NCI-H2081 treated with DMSO at 0.1 percent for 48 hours (cell line): Measurements from ENCODE around the gene PPME1.
"Not testable (repeated sequence)": the region's sequence is repeated elsewhere in the genome, so short reads cannot be mapped to it uniquely, and the experiment has no call there.

Experiments used
- DNase-seq: peaks from one replicate; lab custom pipeline; 2025; lab: John Stamatoyannopoulos, UW

The PPME1 gene, protein sequence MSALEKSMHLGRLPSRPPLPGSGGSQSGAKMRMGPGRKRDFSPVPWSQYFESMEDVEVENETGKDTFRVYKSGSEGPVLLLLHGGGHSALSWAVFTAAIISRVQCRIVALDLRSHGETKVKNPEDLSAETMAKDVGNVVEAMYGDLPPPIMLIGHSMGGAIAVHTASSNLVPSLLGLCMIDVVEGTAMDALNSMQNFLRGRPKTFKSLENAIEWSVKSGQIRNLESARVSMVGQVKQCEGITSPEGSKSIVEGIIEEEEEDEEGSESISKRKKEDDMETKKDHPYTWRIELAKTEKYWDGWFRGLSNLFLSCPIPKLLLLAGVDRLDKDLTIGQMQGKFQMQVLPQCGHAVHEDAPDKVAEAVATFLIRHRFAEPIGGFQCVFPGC

DNA sequence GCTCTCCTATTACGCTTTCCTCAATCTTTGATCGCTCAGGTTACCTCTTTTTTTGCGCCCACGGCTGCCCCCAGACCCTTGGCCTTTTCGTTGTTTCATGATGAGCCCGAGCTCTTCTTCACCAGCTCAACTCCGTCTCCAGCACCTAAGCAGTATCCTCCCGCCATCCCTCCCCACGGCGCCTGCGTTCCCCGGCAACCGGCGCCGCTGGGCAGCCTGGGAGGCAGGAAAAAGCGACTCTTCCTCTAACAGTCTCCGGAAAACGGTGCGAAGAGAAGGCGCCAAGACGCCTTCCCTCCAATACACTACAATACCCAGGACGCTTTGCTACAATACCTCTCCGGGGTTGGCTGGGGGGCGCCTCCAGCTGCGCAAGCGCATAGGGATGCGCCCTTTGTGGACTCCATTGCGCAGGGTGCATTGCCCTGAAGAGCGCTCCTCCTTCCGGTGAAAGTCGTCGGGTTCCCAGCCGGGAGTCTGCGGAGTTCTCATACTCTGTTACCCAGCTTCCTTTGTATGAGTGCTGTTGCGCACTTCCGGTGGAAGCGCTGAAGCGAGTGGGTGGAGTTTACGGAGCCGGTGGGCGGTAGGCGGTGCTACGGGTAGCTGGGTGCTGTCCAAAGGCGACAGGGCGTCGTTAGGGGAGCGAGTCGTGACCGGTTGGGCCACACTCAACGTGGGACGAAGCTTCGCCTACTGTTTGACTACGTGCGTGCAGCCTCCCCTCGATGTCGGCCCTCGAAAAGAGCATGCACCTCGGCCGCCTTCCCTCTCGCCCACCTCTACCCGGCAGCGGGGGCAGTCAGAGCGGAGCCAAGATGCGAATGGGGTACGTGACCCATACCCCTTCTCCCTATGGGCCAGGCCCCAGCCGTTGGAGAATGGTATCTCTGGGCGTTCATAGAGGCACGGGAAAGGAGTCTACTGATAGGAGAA is at the start of gene PPME1, which contains the start of gene C2CD3:
TSS of gene PPME1 (plus strand) at position 596 of the 936 bp plus-strand sequence. CDS start at position 729, 133 bp downstream.
TSS of gene C2CD3 (minus strand) at position 309 of the 936 bp plus-strand sequence. CDS start at position 99, 210 bp downstream.
- DNase-seq: peak; percentile 98

DNA sequence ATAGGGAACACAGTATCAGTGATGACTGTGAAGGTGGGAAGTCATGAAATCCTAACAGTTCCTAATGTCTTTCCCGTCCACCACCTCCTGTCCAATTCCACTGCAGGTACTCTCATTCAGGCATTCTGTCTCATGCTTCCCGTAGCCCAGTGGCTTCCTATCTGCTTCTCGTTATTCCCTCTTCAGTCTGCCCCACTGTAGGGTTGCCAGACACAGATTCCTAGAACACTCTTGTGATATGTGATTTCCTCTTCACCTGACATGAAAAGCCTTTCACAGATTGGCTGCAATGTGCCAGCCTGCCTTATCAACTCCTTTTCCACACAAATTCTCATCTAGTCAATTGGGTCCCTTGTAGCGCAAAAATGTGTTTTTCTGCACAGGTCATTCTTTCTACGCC is 49.3 kb upstream of the PPME1 start:
- DNase-seq: no peak

DNA sequence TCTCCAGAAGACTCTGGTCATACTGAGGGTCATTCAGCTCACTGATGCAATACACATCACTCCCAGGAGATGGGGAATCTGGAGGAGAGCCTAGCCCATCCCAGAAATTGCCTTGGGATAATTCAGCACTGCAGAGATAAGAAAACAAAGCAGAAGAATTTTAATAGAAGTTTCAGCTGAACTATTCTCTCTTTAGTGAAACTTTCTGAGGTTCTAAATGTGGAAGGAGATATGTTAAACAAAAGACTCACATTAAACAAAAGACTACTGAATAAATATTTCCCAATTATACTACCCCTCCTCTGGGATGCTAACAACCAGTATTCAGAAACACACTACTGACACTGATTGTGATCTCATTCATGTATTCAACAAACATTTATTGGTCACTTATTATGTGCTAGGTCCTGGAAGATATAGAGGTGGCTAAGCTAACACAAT is 48.1 kb upstream of the PPME1 start:
- DNase-seq: no peak

DNA sequence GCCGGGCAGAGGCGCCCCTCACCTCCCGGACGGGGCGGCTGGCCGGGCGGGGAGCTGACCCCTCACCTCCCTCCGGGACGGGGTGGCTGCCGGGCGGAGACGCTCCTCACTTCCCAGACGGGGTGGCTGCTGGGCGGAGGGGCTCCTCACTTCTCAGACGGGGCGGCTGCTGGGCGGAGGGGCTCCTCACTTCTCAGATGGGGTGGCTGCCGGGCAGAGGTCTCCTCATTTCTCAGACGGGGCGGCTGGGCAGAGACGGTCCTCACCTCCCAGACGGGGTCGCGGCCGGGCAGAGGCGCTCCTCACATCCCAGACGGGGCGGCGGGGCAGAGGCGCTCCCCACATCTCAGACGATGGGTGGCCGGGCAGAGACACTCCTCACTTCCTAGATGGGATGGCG is 42.0 kb upstream of the PPME1 start:
- not testable (repeated sequence) for DNase-seq

DNA sequence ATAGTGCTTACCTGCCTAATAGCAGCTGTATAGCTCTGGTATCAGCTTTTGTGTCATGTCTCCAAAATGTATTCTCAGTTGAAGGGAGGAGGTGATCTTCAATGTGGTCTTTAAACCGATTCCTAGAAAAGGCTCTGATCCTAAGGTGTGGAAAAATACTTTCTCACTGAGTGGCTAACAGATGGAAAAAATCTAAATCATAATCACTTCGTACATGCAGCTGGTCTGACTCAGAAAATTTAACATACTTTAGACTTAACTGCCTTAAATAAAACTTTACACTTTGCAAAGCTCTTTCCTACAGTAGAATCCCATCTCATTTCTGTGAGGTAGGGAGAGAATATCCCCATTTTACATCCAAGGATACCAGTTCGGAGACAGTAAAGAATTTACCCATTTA is 38.3 kb upstream of the PPME1 start:
- no peak for DNase-seq

DNA sequence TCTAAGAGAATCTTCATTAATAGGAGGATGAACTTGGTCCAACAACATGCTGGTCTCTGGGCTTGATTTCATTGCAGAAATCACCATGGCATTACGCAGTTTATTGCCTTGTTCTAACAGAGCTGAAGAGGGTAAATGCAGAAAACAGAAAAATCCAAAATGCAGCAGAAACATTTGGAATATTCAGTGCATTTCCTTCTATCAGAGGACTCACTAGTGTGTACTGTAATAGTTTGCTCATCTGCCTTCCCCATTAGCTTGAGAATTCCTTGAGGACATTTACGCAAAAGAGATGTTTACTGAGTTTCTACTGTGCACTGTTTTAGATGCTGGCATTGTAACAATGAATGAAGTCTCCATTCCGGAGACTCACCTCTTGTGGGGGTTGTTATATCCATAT is 37.7 kb upstream of the PPME1 start:
- no peak for DNase-seq

DNA sequence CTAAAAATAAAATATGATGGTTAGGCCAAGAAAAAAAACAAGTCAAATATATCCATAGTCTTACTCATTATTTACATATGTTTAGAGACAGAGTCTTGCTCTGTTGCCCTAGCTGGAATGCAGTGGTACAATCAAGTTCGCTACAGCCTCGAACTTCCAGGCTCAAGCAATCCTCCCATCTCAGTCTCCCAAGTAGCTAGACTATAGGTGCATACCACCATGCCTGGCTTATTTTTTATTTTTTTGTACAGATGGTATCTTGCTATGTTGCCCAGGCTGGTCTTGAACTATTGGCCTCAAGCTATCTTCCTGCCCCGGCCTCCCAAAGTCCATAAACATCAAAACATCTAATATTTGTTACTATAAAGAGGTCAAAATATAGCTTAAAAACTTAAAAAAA is 36.4 kb upstream of the PPME1 start:
- no peak for DNase-seq

DNA sequence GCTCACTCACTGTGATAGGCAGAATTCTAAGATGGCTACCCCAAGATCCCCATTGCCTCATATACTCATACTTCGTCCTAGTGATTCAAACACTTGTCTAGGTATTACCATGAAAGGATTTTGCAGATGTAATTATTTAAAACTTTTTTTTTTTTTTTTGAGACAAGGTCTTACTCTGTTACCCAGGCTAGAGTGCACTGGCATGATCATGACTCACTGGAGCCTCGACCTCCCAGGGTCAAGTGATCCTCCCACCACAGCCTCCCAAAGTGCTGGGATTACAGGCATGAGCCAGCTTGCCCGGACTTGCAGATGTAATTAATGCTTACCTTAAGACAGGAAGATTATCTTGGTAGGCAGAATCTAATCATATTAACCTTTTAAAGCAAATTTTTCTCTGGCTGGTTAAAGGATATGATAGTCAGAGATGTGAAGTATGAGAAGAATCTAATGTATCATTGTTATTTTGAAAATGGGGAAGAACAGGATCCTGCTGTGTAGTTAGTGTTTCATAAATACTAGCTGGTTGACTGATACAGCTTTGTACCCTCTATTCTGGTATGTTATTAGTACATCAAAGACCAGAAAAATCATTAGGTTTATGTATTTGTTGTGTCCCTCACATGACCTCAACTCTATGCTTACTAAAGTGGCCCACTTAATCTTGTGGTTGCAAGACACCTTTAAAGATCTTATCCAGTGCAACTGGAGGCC is 35.8 kb upstream of the PPME1 start:
- DNase-seq: no peak

DNA sequence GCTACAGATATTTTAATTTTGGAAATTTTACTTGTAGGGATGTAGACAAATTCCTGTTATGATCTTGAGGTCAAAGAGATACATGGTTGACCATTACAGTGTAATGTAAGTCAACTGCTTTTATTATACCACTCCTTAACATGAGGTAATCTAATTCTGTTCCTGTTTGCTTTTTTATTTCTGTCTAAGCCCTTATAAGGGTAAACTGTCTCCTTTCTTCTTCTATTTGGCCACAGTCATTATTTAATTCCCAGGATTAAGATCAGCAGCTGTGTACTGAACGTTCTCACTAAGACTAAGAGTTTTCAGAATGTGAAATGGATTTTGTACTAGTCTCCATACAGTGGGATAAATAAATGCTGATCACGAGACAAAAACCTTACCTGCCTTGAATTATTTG is 33.1 kb upstream of the PPME1 start:
- no peak for DNase-seq

DNA sequence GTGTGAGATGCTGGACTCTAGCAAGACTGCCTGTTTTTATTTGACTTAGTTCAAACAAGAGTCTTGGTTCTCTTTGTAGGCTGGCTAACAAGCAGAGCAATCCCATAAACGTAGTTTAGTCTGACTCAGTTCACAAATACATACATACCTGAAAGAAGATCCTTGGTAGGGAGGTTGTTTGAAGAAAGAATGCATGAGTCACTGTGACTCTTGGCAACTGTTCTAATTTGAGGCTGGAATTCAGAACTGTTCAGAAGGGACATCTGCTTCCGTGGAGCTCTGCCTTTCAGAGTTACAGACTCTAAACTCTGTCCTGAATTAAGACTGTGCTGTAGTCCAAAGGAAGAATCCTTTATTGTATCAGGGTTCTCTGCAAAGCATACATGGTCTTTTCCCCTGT is 32.5 kb upstream of the PPME1 start:
- DNase-seq: no peak

DNA sequence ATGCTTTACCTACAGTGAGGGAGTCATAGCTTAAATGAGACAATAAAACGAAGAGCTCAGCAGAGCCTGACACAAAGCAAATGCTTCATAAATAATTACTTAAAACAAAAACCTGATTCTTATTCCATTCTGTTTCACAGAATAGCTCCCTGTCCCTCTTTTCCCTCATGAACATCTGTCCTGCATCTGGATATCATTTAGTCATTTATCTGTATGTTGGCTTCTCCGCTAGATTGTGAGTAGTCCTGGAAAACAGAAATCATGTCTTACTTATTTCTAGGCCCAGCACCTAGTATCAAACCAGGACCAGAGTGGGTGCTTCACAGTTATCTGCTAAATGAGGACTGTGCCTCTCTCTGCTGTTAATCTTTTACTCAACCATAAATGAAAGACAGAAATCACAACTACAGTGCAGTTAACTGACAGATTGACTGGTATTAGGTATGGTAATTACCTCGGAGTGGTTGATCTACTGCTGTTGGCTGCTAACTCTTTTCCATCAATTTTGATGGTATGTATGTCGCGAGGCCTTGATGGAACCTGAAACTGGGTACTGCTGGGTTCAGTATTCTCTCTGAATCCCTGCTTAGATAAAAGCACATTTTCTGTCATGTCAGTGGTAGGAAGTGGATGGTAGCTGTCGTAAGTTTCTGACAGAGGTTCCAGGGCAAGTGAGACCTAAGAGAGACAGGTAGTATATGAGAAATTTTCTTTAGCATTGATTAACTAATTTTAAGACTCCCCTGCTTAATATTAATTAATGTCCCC is 31.8 kb upstream of the PPME1 start:
- DNase-seq: no peak

DNA sequence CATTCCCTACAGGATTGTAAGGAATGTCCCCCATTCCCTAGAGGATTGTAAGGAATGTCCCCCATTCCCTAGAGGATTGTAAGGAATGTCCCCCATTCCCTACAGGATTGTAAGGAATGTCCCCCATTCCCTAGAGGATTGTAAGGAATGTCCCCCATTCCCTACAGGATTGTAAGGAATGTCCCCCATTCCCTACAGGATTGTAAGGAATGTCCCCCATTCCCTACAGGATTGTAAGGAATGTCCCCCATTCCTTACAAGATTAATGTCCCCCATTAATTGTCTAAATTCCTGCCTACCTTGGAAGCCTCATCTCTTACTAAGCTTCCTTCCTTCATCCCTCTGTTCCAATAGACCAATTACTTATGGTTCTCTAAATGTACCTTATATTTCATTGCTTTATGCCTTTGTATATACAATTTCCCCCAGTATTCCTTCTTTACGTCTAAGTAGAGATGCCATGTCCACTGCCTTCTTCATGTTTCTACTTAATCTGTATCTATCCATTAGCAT is 31.1 kb upstream of the PPME1 start:
- not testable (repeated sequence) for DNase-seq

DNA sequence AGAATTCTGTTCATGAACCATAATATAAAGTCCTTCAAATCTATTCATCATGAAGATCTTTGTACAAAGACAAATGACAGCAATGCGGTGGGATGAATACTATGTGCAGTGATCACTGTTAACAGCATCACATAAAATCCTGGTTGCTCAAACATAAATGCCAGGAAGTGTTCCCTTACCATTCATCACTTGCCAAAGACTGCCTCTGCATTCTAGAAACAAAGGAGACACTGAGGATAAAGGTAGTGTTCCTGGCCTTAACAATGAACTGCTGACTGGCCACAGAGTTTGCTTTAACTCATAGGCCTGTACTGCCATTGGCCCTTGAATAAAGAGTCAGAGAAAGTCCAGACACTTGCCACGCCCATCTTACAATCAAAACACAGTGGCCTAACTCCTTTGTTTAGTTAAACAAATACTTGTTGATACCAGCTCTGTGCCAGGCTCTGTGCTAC is 29.8 kb upstream of the PPME1 start:
- no peak for DNase-seq

DNA sequence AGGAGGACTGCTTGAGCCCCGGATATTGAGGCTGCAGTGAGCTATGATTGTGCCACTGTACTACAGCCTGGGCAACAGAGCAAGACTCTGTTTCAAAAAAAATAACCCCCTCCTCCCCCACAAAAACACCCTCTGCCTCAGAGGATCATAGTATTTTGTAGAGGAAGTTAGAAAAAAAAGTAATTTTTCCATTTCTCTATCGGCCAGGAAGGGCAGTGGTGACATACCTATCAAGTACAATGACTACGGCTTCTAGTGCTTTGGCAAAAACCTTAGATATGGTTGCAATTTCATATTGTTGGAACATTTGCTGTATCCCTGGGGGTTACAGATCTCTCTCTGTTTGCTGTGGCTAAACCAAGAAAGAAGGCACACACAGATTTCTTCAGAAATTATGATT is 29.2 kb upstream of the PPME1 start:
- no peak for DNase-seq

DNA sequence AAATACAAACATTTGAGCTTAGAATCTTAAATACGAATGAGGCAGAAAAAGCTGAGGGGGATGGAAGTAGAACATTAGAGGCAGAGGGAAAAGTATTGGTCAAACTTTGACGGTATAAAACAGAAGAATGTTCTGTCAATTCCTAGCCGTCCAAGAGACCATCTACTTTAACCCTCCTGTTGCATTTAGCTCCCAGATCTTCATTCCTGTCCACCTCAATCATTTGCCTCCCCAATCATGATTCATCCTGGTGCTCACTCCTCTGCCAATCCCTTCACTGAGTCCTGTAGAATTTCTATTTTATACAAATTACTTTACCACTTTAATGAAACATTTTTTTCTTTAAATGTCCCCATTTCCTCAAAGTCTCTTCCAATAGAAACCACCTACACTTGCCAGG is 28.5 kb upstream of the PPME1 start:
- DNase-seq: no peak

DNA sequence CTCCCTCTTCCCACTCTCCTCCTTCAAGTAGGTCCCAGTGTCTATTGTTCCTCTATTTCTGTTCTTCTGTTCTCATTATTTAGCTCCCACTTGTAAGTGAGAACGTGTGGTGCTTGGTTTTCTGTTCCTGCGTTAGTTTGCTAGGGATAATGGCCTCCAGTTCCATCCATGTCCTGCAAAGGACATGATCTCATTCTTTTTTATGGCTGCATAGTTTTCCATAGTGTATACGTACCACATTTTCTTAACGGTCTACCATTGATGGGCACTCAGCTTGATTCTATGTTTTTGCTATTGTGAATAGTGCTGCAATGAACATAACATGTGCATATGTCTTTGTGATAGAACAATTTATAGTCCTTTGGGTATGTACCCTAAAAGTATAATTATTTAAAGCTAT is 26.5 kb upstream of the PPME1 start:
- DNase-seq: no peak

DNA sequence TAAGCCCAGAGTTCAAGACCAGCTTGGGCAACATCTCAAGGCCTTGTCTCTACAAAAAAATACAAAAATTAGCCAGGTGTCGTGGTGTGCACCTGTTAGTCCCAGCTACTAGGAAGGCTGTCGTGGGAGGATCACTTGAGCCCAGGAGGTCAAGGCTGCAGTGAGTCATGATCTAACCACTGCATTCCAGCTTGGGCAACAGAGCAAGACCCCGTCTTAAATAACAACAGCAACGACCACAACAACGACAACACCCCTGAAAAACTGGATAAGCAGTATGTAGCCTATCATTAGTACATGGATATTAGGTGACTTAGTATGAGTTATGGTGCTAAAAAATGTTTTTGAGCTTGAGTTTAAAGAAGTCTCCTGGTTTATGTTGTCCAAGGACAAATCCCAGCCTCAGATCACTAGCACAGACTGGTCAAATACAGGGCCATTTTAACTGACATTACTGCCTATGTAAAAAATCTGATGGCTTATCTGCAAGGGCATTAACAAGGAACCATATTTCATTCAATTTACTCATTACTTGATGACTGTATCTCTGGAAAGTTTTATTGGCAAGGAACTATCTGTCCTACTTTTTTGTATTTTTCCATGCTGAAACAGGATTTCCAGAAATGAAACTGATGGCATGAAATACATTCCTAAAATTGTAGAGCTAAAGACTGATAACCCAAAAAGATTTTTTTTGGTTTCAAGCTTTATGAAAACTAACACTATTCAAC is 23.7 kb upstream of the PPME1 start:
- no peak for DNase-seq

DNA sequence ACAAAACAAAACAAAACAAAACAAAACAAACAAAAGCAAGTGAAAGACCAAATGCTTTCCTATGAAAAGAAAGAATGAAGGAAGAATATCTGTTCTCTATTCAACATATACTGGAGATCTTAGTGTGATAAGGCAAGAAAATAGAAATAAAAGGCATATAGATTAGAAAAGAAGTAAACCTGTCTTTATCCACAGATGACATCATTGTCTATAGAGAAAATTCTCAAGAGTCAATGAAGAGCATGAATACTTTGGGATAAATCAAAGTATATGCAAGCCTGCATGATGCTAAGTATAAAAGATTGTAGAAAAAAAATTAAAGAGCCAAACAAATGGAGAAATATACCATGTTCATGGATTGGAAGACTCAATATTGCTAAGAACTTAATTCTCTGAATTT is 17.9 kb upstream of the PPME1 start:
- no peak for DNase-seq

DNA sequence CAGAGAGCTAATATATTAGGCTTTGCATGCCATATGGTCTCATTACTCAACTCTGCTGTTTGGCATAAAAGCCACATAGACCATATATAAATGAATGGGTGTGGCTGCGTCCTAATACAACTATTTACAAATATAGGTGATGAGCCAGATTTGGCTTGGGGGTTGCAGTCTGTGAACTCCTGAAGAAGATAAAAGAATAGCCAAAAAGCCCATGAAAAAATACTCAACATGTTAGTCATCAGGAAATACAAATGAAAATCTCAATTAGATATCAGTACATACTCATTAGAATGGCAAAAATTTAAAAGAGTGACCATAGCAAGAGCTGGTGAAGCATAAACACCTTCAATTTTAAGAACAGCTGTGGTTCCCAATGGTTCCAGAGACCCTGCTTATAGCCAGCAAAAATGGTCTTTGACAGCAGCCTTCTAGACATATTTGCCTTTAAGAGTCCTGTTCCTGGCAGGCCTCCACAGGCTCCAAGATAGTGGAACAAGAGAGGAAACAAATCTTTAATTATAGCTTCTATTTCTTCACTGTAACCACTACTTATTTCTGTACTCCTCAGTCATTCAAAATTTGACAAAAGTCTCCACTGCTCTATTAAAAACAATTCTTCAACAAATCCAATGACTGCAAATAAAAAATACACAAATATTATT is 16.3 kb upstream of the PPME1 start:
- DNase-seq: no peak

DNA sequence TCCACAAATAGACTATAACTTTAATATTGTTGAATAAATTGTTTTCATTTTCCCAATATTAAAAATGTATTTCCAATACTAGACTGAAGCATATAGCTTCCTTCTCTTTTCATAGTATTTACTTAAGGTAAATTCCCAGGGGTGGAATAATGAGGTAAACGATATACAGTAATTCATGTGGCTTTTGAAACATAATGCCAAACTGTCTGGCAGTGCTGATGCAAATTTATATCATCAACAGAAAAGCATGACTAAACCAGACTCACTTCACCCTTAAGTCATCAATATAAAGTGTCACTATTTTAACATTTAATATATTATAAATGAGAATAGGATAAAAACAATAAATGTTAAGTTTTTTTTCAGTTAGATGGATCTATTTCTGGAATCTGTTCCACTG is 13.9 kb upstream of the PPME1 start:
- DNase-seq: no peak
